Urinary bladder (tissue), 4 donors: ENCODE measurements around the gene CYSLTR2. TPM values are rescaled to one million over a fixed set of nuclear protein-coding genes. Genes with fewer than 3 reads are reported as not detected.
"Not testable (repeated sequence)": the region's sequence is repeated elsewhere in the genome, so short reads cannot be mapped to it uniquely, and the experiment has no call there.

Source experiments
- DNase-seq: peaks from one replicate; pipeline ENCODE4 v3.0.0-alpha.2; 2015; ENCODE audit errors: extremely low spot score
- H3K27ac ChIP-seq: one replicate; pipeline ENCODE4 v1.5.1; 2013; ENCODE audit warnings: low read depth, mild to moderate bottlenecking, moderate library complexity
- H3K36me3 ChIP-seq: one replicate; pipeline ENCODE4 v1.6.1; 2013; ENCODE audit warnings: mild to moderate bottlenecking, moderate library complexity; ENCODE audit not compliant: insufficient read depth
- H3K4me1 ChIP-seq: one replicate; pipeline ENCODE4 v1.6.1; 2013; ENCODE audit warnings: mild to moderate bottlenecking, moderate library complexity; ENCODE audit not compliant: insufficient read depth
- H3K4me3 ChIP-seq: one replicate; pipeline ENCODE4 v1.5.1; 2013; ENCODE audit warnings: low read depth, low read length
- WGBS: extraction: QIAGEN DNeasy Blood & Tissue Kit; methylation state at CpG from one replicate; pipeline ENCODE4 v1.1.7; 2013; 5-methylcytosine and 5-hydroxymethylcytosine counted together
- polyA plus RNA-seq: library from polyadenylated mRNA; stranded (reverse); fragments of 200-250 nt; gene quantifications from one replicate; pipeline ENCODE4 v1.2.3, GENCODE V29; 2013
- total RNA-seq: library from RNA; depleted of rRNA; stranded (reverse); fragments of >200 nt; gene quantifications from one replicate; pipeline ENCODE4 v1.2.3, GENCODE V29; 2014
- donor health status: healthy with polysubstance abuse.
- donor health status: healthy.

Gene CYSLTR2
- total and polyA plus RNA-seq, 2 donors: 0.14 to 1.4 TPM

DNA sequence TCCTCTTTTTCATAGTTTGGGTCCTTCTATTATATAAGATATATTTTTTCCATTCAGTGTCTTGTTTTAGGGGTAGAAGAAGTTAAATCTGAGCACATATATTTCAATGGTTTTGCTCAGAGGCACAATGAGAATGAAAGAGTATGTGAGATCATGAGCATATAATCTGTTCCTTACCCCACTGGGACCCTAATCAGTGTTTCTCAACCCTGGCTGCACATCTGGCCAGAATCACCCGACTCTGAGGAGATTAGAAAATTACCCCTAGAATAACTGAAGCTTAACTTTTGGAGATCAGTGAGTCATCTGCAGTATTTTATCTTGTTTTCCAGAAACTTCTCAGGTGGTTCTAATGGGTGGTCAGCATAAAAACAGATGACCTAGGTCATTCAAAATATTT is 782 bp downstream of the CYSLTR2 start:
- no peaks in the 10 kb centered on the region for H3K4me1 ChIP-seq
- no peak for DNase-seq
- WGBS: 19% methylated on average over 1 of the region's 1 CpG
- H3K36me3 ChIP-seq: no peaks in the 10 kb centered on the region
- H3K27ac ChIP-seq: no peak overlapping the region
- H3K4me3 ChIP-seq: no peak overlapping the region

DNA sequence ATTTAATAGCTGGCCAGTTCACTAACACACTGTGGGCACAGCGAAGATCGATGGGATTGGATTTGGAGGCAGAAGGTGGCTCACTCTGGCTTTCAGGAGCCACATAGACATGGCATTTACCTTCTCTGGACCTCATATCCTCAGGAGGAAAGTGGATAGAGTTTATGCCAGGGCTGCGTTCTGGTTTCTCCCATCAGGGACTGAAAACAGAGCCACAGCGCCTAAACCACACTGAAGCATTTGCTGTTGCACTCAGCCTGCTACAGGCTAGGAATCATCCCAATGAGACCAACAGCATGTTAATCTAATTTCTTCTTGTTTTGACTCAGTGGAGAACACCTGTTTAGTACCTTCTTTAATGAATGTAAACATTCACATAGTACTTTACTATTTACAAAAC is 1.6 kb downstream of the CYSLTR2 start:
- no peaks in the 10 kb centered on the region for H3K4me1 ChIP-seq
- no peak overlapping the region for H3K27ac ChIP-seq
- WGBS: 91% methylated on average over 4 of the region's 4 CpGs
- no peak for DNase-seq
- H3K36me3 ChIP-seq: no peaks in the 10 kb centered on the region
- H3K4me3 ChIP-seq: no peak overlapping the region

DNA sequence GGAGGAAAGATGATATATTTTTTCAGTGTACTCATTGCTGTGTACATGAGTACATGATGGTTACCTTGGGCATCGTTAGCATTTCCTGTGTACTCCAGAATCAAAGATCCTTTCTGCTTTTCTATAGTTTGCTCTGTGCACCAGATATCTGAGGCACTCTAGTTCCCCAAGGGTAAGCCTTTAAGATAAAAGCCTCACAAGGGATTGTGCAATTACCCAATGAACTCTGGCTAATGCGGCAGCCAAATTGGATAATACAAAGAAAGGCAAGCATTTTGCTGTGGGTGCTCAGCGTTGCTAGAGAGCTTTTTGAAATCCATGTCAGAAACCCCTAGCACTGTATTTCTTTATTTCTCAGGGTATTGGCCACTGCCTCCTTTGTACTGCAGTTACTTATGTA is 2.9 kb downstream of the CYSLTR2 start:
- H3K27ac ChIP-seq: no peak overlapping the region
- H3K4me1 ChIP-seq: no peaks in the 10 kb centered on the region
- DNase-seq: no peak
- no peaks in the 10 kb centered on the region for H3K36me3 ChIP-seq
- H3K4me3 ChIP-seq: no peak overlapping the region
- 50% methylated on average over 3 of the region's 3 CpGs for WGBS

DNA sequence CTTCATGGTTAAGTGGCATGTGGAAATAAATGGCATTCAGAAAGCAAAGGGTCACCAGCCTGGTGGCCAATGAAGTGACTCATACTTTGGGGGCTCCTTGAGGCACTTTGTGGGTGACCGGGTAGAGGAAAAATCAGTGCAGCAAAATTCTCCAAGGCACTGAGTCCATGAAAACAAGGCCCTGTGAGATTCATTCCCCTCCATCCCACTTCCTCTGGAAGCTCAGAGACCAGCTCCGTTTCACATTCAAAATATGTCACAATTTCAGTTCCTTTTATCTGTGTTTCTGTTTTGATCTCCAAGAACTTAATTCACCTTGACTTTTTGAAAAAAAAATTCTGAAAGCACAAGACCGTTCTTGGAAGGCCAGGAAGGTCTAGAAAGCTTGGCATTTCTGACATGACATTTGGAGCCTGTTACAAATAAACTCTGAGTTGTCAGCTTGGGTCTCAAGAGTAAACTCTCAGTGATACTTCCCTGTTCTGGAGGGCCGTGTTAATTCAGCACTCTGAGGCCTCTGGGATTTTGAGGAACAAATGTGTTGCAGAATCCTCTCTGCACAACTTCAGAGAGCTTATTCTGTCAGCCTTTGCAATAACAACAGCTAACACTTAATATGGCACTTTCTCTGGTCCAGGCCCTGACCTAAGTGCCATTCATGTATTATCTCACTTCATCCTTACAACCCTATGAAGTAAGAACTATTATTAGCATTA is 6.8 kb downstream of the CYSLTR2 start:
- 23% methylated on average over 4 of the region's 4 CpGs for WGBS
- Histone ChIP-seq H3K27ac (no peak overlapping the region), H3K4me3 (no peak overlapping the region), H3K4me1 (no peaks in the 10 kb centered on the region), H3K36me3 (no peaks in the 10 kb centered on the region)
- no peak for DNase-seq

DNA sequence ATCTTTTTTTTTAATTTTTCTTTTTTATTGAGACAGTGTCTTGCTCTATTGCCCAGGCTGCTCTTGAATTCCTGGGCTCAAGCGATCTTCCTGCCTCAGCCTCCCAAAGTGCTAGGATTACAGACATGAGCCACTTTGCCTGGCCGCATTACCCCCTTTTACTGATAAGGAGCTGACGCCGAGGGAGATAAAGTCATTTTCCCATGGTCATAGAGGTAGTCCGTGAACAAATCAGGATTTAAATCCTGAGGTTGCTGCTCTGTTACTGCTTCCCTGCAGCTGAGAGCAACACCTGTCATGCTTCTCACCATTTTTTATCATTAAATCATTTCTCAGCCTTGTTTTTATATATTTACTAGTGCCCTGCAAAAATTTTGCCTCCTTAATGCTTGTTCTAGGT is 7.4 kb downstream of the CYSLTR2 start:
- no peak overlapping the region for H3K4me3 ChIP-seq
- no peak overlapping the region for H3K27ac ChIP-seq
- H3K36me3 ChIP-seq: no peaks in the 10 kb centered on the region
- WGBS: 32% methylated on average over 5 of the region's 5 CpGs
- H3K4me1 ChIP-seq: no peaks in the 10 kb centered on the region
- no peak for DNase-seq

DNA sequence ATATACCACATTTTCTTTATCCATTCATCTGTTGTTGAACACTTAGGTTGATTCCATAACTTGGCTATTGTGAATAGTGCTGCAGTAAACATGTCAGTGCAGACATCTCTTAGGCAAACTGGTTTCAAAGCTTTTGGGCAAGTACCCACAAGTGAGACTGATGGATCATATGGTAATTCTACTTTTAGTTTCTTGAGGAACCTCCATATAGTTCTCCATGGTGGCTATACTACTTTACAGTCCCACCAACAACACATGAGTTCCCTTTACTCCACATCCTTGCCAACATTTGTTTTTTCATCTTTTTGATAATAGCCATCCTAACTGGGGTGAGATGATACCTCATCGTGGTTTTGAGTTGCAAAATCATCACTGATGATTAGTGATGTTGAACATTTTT is 8.5 kb downstream of the CYSLTR2 start:
- no peak overlapping the region for H3K27ac ChIP-seq
- WGBS: 91% methylated on average over 1 of the region's 1 CpG
- DNase-seq: no peak
- H3K4me3 ChIP-seq: no peak overlapping the region
- H3K4me1 ChIP-seq: no peaks in the 10 kb centered on the region
- no peaks in the 10 kb centered on the region for H3K36me3 ChIP-seq

DNA sequence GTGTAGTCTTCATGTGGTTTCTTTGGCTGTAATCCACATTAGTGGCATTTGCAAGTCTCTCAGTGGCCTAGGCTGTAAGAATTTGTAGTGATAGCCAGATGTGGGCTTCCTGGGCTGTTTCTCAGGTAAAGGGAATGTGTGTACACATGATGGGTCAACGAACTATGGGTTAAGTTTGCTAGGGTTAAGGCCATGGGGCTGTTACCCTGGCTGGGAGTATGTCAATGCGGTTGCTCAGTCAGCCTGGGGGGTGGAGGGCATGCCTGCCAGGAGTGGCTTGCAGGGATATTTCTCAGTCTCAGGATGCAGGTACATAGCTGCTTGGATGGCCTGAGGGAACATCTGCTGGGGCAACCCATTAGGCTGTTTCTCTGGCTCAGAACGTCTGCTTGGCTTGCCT is 13.4 kb downstream of the CYSLTR2 start:
- no peaks in the 10 kb centered on the region for H3K36me3 ChIP-seq
- no peaks in the 10 kb centered on the region for H3K4me1 ChIP-seq
- H3K27ac ChIP-seq: no peak overlapping the region
- no peak for DNase-seq
- WGBS: 58% methylated on average over 3 of the region's 3 CpGs
- no peak overlapping the region for H3K4me3 ChIP-seq

DNA sequence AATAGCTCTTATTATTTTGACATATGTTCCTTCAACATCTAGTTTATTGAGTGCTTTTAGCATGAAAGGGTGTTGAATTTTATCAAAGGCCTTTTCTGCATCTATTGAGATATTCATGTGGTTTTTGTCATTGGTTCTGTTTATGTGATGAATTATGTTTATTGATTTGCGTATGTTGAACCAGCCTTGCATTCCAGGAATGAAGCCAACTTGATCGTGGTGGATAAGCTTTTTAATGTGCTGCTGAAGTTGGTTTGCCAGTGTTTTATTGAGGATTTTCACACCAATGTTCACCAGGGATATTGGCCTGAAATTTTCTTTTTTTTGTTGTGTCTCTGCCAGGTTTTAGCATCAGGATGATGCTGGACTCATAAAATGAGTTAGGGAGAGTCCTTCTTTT is 17.7 kb downstream of the CYSLTR2 start:
- not testable (repeated sequence) for DNase-seq, H3K27ac ChIP-seq, H3K4me1 ChIP-seq, H3K4me3 ChIP-seq, H3K36me3 ChIP-seq
- 68% methylated on average over 2 of the region's 2 CpGs for WGBS

DNA sequence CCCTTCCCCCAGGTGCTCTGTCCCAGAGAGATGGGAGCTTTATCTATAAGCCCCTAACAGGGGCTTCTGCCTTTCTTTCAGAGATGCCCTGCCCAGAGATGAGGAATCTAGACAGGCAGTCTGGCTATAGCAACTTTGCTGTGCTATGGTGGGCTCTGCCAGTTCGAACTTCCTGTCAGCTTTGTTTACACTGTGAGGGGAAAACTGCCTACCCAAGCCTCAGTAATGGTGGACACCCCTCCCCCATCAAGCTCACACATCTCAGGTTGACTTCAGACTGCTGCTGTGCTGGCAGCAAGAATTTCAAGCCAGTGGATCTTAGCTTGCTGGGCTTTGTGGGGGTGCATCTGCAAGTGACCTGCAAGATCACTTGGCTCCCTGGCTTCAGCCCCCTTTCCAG is 21.5 kb downstream of the CYSLTR2 start:
- Histone ChIP-seq H3K4me3 (no peak overlapping the region), H3K4me1 (no peaks in the 10 kb centered on the region), H3K36me3 (no peaks in the 10 kb centered on the region), H3K27ac (no peak overlapping the region)
- 73% methylated on average over 1 of the region's 1 CpG for WGBS
- no peak for DNase-seq

DNA sequence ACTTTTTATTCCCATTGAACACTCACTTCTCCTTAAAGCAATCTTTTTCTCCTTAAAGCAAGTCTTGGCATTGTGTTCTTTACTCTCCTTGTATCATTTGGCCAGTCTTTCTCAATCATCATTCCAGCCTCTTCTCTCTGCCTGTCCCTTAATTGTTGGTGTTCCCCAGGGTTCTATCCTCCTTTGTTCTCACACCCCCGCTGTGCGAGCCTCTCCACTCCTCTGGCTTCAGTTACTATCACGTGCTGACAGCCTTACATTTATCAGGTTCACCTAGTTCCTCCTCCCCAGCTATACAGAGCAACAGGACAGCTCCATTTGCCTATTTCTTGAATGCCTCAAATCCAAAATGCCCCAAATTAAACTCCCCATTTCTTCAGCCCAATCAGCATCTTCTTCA is 24.6 kb downstream of the CYSLTR2 start:
- Histone ChIP-seq H3K27ac (no peak overlapping the region), H3K4me1 (no peaks in the 10 kb centered on the region), H3K36me3 (no peaks in the 10 kb centered on the region), H3K4me3 (no peak overlapping the region)
- no peak for DNase-seq
- WGBS: 58% methylated on average over 3 of the region's 3 CpGs

DNA sequence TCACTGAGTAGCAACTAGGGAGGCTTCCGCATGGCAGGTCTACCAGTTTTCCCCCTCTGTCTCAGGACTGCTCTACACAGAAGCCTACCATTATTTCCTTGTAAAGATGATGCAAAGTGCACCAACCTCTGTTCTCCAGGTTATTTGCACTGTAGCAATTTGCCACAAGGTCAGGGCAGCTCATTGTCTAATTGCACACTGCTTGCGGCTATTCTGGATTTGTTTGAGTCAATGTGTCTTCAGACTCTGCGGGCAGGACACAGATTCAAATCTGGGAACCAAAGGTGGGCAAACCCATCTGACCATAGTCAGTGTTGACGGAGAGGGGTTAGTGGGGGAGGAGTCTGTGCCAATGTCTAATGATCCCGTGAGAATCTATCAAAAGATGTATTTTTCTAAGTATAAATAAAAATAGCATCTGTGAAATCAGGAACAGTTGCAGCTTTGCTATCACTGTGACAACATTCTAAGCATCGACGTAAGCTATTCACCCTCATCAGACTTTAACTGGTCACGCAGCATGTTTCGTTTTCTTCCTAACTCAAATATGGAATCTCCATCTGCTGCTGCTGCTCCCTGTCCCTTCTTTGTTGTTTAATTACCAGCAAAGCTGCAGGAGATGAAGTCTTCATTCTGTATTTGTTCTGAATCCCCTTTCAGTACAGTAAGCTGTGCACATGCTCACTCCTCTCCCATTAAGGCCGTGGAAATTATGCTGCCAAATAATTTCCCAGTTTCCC is 26.4 kb downstream of the CYSLTR2 start:
- no peaks in the 10 kb centered on the region for H3K4me1 ChIP-seq
- H3K27ac ChIP-seq: no peak overlapping the region
- no peaks in the 10 kb centered on the region for H3K36me3 ChIP-seq
- 87% methylated on average over 10 of the region's 10 CpGs for whole genome bisulfite sequencing
- no peak for DNase-seq
- H3K4me3 ChIP-seq: no peak overlapping the region

DNA sequence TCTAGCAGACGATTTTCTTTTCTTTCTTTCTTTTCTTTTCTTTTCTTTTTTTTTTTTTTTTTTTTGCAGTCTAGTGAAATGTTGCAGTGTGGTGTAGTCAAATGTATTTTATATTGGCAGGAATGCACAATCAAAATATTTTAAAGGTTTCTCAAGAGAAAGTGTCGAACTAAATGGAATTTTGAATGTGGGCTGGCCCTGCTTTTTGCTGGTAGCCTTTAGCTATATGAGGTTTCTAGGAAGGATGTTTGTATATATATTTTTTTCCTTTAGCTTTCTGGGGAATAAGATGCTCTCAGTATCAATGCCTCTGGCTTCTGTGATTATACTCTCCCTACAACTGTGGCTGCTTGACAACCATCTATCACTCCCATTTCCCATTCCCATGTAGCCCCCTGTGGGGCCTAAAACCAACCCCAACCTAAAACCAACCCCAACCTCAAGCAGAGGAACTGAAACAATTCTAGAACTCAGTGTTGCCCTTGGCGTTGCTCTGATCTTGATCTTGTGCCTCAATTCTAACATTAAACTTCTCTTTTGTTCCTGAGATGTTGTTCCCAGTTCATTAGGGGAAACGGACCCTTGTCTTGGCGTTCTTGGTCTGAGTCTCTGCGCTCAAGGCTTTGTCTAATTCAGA is 27.1 kb downstream of the CYSLTR2 start:
- Histone ChIP-seq H3K27ac (no peak overlapping the region), H3K4me1 (no peaks in the 10 kb centered on the region), H3K36me3 (no peaks in the 10 kb centered on the region), H3K4me3 (no peak overlapping the region)
- WGBS: 78% methylated on average over 6 of the region's 6 CpGs
- DNase-seq: no peak

DNA sequence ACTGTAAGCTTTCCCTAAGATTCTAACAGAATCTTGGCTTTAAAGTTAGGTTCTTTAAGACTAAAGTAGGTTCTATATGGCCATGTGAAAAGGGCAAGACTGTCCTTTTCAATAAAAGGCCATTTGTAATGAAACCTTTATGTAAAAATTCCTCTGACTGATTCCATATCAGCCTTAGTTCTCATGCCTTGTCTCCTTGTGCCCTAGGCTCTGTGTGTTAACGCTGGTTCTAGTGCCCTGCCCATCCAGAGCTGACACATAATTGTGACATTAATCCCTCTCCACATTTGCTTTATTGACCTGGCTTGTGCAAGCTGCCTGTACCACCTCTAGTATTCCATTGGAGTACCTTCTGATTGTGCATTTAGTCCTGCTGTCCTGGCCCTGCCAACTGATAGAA is 28.2 kb downstream of the CYSLTR2 start:
- Histone ChIP-seq H3K36me3 (no peaks in the 10 kb centered on the region), H3K27ac (no peak overlapping the region), H3K4me3 (no peak overlapping the region), H3K4me1 (no peaks in the 10 kb centered on the region)
- WGBS: 85% methylated on average over 1 of the region's 1 CpG
- DNase-seq: no peak

DNA sequence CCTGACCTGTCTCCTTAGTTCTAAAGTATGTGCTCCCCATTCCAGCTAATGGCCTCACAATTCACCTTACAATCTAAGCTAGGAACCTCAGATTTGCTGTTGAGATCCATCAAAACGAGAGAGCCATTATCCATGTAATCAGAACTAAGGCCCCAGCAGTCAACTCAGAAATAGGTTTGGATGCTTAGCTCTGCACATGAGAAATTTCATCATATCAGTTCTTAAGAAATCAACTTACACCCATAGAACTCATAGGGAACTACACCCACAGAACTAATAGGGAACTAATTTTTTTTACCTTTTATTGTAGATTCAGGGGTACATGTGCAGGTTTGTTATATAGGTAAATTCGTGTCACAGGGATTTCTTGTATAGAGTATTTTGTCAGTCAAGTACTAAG is 28.7 kb downstream of the CYSLTR2 start:
- Histone ChIP-seq H3K27ac (no peak overlapping the region), H3K4me3 (no peak overlapping the region), H3K36me3 (no peaks in the 10 kb centered on the region), H3K4me1 (no peaks in the 10 kb centered on the region)
- 81% methylated on average over 2 of the region's 2 CpGs for WGBS
- DNase-seq: no peak
